Coronary artery (tissue), 2 donors: ENCODE measurements around the gene EPHA3.

Source experiments
- DNase-seq: peaks from one replicate; pipeline ENCODE4 v3.0.0-alpha.2; 2017; ENCODE audit warnings: low spot score
- H3K27ac ChIP-seq, 2 donors: fragments of 200-600 bp; sonication (generic); one replicate each; pipeline ENCODE4 v1.5.1; 2016 to 2019
- H3K4me3 ChIP-seq: fragments of 200-600 bp; sonication (generic); 2 replicates; pipeline ENCODE4 v1.5.1; 2016; ENCODE audit warnings: mild to moderate bottlenecking, moderate library complexity
- CTCF ChIP-seq: fragments of 200-600 bp; sonication (generic); IDR thresholded peaks from one replicate; pipeline ENCODE4 v1.5.1; 2019; ENCODE audit warnings: antibody characterized with exemption

EPHA3 gene

GRCh38 chr3:89079944-89080343, 27.5 kb upstream of the EPHA3 start:
- no peak for DNase-seq
- no peak for TF ChIP-seq CTCF
- no peak overlapping the region for H3K4me3 ChIP-seq
- H3K27ac ChIP-seq: no peak overlapping the region

- H3K27ac ChIP-seq: no peak overlapping the region
- no peak for DNase-seq
- TF ChIP-seq CTCF: no peak
- no peak overlapping the region for H3K4me3 ChIP-seq
Observed at GRCh38 chr3:89087851-89088250, 19.6 kb upstream of the EPHA3 start.

GRCh38 chr3:89098173-89098572, 9.2 kb upstream of the EPHA3 start:
- DNase-seq: no peak
- Histone ChIP-seq H3K4me3 (no peak overlapping the region), H3K27ac (no peak overlapping the region)
- TF ChIP-seq CTCF: no peak

- peak; percentile 82 for TF ChIP-seq CTCF
- H3K4me3 ChIP-seq: no peak overlapping the region
- H3K27ac ChIP-seq: no peak overlapping the region
- no peak for DNase-seq
Observed at GRCh38 chr3:89098964-89099585, 8.3 kb upstream of the EPHA3 start.

- Histone ChIP-seq H3K4me3 (no peak overlapping the region), H3K27ac (no peak overlapping the region)
- no peak for TF ChIP-seq CTCF
- no peak for DNase-seq
Observed at GRCh38 chr3:89101251-89101650, 6.2 kb upstream of the EPHA3 start.

- TF ChIP-seq CTCF: no peak
- no peak overlapping the region for H3K4me3 ChIP-seq
- H3K27ac ChIP-seq: no peak overlapping the region
- DNase-seq: no peak
Observed at GRCh38 chr3:89101921-89102320, 5.5 kb upstream of the EPHA3 start.

GRCh38 chr3:89104499-89104898, 2.9 kb upstream of the EPHA3 start:
- peak overlapping the region; percentile 4 to 15 for H3K27ac ChIP-seq

More at GRCh38 chr3:89104499-89104898, 2.9 kb upstream of the EPHA3 start:
- no peak for DNase-seq
- TF ChIP-seq CTCF: no peak
- peak overlapping the region; percentile 40 for H3K4me3 ChIP-seq
